ENCODE data around the gene DISP3.

The DISP3 gene

GRCh38 chr1:11462224-11462923 is 16.6 kb upstream of the DISP3 start:
- no peak for FAIRE-seq

DNA sequence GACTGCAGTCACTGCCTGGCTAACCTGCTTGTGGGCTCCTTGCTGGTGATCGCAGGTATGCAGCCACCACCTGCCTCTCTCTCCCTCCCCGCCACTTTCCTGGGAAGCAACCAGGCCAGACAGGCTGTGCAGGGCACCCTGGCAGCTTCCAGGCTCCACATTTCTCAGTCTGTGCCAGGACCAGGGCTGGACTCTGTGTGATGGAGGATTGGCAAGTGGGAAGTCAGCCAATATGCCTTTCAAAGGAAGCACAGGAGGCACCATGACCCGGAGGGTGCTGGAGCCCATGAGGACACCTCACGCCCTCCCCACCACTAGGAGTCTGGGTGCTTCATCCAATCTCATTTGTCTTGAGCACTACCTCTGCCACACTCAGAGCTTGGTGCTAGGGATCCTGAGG is 15.8 kb upstream of the DISP3 start:
- FAIRE-seq = no peak

DNA sequence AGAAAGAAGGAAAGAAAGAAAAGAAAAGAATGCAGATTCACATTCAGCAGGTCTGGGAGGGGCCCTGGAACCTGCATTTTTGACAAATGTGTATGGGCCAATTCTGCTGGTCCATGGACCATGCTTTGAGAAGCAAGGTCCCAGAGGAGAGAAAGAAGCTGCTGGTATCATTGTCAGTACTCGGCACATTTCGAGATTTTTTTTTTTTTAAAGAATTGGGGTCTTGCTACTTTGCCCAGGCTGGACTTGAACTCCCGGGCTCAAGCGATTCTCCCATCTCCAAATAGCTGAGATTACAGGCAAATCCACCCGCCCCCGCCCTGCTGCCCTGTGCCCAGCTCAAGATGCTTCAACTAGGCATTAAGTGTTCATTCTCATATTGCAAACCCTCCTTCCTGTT is 13.6 kb upstream of the DISP3 start:
- no peak for FAIRE-seq

GRCh38 chr1:11466416-11466815 is 12.5 kb upstream of the DISP3 start:
- no peak for FAIRE-seq

GRCh38 chr1:11468878-11469277 is 10.1 kb upstream of the DISP3 start:
- FAIRE-seq = no peak

DNA sequence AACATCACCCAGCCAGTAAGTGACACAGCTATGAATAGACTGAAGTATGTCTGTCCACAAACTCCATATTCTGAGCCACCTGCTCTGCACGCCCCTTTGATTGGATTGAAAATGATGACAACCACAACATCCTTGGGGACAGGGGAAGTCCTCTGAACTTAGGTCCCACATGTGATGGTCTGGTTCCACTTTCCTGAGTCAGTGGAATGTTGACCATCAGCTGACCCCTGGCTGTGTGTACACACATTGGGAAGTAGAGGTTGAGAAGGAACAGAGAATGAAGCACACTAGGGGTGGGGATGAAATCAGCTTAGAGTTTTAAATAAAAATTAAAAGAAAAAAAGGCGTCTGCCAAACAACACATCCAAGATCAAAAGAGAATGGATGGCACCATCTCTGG is 8.0 kb upstream of the DISP3 start:
- no peak for FAIRE-seq

GRCh38 chr1:11471473-11471872 is 7.5 kb upstream of the DISP3 start:
- no peak for FAIRE-seq

DNA sequence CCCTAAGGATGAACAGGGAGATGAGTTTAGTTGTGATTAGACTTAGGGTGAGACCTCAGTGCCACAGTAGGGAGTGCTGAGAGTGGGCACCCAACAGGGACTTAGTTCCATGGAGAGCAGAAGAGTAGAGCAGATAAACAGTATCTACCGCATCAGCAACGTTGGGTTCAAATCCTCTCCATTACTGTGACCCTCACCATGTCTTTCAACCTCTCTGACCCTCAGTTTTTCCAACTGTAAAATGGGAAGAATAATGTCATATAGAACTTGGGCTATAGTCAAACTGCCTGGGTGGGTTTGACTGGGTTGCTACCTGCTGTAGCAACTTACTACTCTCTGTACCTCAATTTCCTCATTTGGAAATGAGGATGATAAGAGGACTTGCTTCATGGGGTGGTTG is 6.7 kb upstream of the DISP3 start:
- no peak for FAIRE-seq

DNA sequence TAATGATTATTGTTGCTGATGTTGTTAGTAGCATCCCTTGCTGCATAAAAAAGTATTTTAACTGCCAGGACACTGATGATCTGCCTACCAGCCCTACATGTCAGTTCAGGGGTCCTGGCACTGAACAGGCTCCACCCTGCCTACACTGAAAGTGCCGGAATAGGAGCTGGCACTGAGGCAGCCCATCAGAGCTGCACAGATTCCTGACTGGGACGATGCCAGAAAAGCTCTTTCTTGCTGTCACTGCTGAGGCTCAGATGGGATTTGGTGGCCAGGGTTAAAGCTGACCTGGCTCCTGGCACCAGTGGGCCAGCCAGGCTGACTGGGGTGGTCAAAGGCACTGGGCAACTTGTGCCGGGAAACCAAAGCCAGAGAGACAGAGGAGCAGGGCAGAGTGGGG is 6.2 kb upstream of the DISP3 start:
- no peak for FAIRE-seq

- no peak for FAIRE-seq
Observed at GRCh38 chr1:11473491-11474034, 5.4 kb upstream of the DISP3 start.

- FAIRE-seq = no peak
Observed at GRCh38 chr1:11474826-11475225, 4.1 kb upstream of the DISP3 start.

DNA sequence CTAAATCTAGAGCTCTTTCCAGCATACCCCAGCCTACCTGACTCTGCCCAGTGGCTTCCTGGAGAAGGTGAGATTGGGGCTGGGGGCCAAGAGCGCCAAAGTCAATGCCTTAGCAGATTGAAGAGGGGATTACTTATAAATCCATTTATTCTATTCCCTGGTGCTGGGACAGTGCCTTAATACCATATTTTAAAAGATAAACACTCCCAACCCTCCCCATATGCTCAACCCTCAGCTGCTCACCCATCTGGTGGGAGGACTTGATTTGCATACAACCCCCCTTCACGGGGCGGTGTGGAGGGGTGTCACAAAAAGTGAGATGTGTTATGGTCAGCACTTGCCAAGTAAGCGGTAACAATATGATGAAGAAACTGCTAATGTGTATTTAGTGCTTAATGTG is 3.2 kb upstream of the DISP3 start:
- no peak for FAIRE-seq

DNA sequence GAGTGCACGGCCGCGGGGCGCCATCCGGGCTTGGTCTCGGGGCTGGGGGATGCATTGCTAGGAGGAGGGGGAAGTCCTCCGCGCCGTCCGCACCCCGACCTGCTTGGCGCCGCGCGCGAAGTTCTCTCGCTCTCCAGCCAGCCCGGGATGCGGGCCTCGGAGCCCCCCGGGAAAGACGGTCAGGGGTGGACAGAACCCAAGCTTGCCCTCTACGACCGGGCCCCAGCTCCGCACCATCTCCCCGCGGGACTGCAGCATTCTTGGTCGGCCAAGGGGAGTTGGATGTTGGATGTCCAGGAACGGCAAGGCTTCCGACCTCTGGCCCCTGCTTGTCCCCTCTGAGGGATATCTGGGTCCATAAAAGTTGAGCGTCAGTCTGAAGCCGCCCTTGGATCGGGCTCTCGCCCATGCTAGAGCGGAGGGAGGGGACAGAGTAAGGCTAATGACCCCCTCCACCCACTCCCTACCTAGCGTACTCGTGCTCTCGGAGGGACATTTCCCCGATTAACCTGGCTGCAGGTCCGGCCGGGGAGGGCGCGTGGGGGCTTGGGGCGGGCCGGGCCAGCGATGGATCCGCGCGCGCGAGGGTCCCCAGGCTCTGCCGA is 522 bp downstream of the DISP3 start:
- no peak for FAIRE-seq

DNA sequence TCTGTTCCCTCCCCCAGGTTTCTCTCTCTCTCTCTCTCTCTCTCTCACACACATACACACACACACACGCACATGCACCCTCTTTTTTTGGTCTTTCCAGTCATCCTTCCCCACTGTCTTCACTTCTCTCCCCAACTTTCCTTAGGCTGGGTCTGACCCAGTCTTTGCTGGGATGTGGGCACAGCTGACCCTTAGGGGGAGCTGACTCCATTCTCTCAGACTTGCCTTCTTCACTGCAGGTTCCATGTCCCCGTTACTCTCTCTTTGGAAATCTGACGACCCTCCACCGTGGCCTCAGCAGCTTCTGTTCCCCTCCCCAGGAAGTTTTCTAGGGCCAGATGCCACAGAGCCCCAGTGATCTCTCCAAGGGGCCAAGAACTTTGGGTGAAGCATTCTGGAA is 2.1 kb downstream of the DISP3 start:
- no peak for FAIRE-seq

DNA sequence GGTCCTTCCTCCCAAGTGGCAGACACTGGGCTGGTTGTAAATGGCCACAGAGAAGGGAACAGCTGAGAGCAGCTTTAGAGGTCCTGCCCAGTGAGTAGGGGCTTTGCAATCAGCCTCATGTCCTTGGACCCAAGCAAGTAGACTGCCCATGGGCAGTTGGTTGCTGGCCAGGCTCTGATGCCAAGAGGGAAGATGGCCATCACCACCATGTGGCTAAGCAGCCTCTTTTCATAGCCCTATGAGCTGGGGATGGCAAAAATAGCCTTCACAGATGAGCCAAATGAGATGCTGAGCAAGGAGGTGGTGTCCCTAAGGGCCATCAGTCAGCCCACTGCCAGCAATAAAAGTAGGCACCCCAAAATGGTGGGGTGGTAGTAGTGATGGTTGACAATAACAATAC is 3.2 kb downstream of the DISP3 start:
- FAIRE-seq = no peak

- FAIRE-seq = no peak
Observed at GRCh38 chr1:11482701-11483479, 3.9 kb downstream of the DISP3 start.

DNA sequence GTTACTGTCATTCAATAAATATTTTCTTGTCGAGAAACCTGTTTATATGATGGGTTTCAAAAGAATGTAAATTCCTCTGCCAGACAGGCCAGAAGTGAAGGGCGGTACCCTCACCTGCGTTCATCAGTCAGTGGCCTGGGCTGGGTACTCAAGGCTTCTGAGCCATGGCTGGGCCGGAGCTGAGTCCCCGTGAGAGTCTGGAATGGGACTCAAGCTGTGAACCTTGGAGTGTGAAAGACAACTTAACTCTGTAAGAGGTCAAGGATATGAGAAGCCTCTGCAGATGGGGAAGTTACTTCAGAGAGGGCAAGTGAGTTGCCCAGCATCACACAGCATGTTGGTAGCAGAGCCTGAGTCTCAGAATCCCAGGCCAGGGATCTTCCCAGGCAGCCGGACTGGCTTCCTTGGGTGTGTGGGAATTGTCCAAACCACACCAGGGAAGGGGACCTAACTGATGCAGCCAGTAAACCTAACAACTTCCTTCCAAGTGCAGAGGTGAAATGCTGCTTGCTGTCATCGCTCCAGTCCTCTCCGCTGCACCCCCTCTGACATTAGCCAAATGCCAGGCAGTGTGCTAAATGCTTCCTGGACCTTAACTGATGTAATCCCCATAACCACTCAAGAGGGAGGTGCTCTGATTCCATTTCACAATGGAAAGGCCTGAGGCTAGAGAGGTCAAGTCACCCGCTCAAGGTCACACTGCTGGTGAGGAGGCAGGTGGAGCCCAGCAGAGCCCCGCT is 4.8 kb downstream of the DISP3 start:
- no peak for FAIRE-seq

- FAIRE-seq = no peak
Observed at GRCh38 chr1:11484321-11484655, 5.3 kb downstream of the DISP3 start.

- FAIRE-seq = no peak
Observed at GRCh38 chr1:11485191-11485590, 6.2 kb downstream of the DISP3 start.

GRCh38 chr1:11486231-11487009 is 7.5 kb downstream of the DISP3 start:
- no peak for FAIRE-seq

- no peak for FAIRE-seq
Observed at GRCh38 chr1:11487196-11487751, 8.3 kb downstream of the DISP3 start.

- FAIRE-seq = no peak
Observed at GRCh38 chr1:11488201-11488770, 9.3 kb downstream of the DISP3 start.

All from TTC549 (cell line).